ENCODE data around the gene EMSY. TPM values are rescaled to one million over a fixed set of nuclear protein-coding genes. Genes with fewer than 3 reads are reported as not detected.

The EMSY gene
- total and polyA plus RNA-seq, 2 of the 8 experiments (the other 6 are each of a cell fraction or from before 2014, with no cell fraction given): 29.6 to 34.6 TPM

GRCh38 chr11:76493626-76494539, 49.1 kb downstream of the EMSY start:
- Histone ChIP-seq H2BK20ac (ENCODE audit: low read length) (no peak overlapping the region), H2BK15ac (ENCODE audit: low read length) (no peak overlapping the region), H3K9ac (replicated peaks in 1 of 4; ENCODE audit: extremely low read depth in 1 of 4, low read depth in 3 of 4, low read length in 3 of 4) (no peak overlapping the region), H2BK12ac (ENCODE audit: low read depth, low read length) (no peak overlapping the region), H4K91ac (replicated peaks; ENCODE audit: insufficient read length, low read length) (no peak overlapping the region), H3K4ac (replicated peaks; ENCODE audit: insufficient read length, low read depth, low read length) (no peak overlapping the region), H2AK5ac (ENCODE audit: low read depth, low read length) (no peak overlapping the region), H3K27me3 (replicated peaks in 1 of 4; ENCODE audit: control insufficient read depth in 3 of 4, extremely low read depth in 1 of 4, insufficient read depth in 3 of 4, low read length in 3 of 4) (no peaks in the 10 kb centered on the region), H3K79me2 (ENCODE audit: control insufficient read depth in 1 of 2, insufficient read depth in 2 of 2, low read length in 2 of 2) (peaks cover 0 to 5% of the 10 kb centered on the region in 2 experiments; a peak in 2 of 4 replicates), H3K56ac (replicated peaks; ENCODE audit: insufficient read length, low read depth, low read length) (no peak overlapping the region), H2BK120ac (replicated peaks; ENCODE audit: low read depth, low read length) (no peak overlapping the region), H3K36me3 (ENCODE audit: control insufficient read depth in 2 of 4, insufficient read depth in 4 of 4, low read length in 3 of 4) (peaks cover 3 to 18% (median 5%) of the 10 kb centered on the region in 4 experiments; a peak in 6 of 8 replicates), H3K23me2 (ENCODE audit: low read depth, low read length) (no peaks in the 10 kb centered on the region), H2BK5ac (ENCODE audit: low read depth, low read length) (no peak overlapping the region), H4K5ac (ENCODE audit: insufficient read length, low read depth, low read length) (no peak overlapping the region), H3K18ac (ENCODE audit: extremely low read depth, low read length) (no peak overlapping the region), H3K4me2 (ENCODE audit: insufficient read depth in 1 of 2, low read depth in 2 of 2, low read length in 2 of 2) (no peak overlapping the region), H4K8ac (ENCODE audit: extremely low read depth, insufficient read depth, low read length) (no peak overlapping the region), H2AFZ (ENCODE audit: low read length) (no peak overlapping the region), H3K79me1 (ENCODE audit: low read depth, low read length) (no peaks in the 10 kb centered on the region), H4K20me1 (replicated peaks in 1 of 2; ENCODE audit: control insufficient read depth in 1 of 2, insufficient read depth in 2 of 2, low read length in 2 of 2) (peaks cover 0 to 4% of the 10 kb centered on the region in 2 experiments), H3K4me1 (replicated peaks in 1 of 4; ENCODE audit: control insufficient read depth in 3 of 4, insufficient read depth in 4 of 4, low read length in 3 of 4) (no peaks in the 10 kb centered on the region), H3K14ac (ENCODE audit: insufficient read length) (no peak overlapping the region), H3K9me3 (ENCODE audit: insufficient read depth in 2 of 2, low read depth in 1 of 2, low read length in 1 of 2) (no peaks in the 10 kb centered on the region), H3K27ac (ENCODE audit: low read depth, low read length) (no peak overlapping the region), H3K23ac (ENCODE audit: insufficient read length) (no peak overlapping the region), H3K4me3 (ENCODE audit: extremely low read depth in 1 of 4, insufficient read depth in 2 of 4, low read depth in 3 of 4, low read length in 4 of 4) (no peak overlapping the region)
- TF ChIP-seq, protein P1, sequence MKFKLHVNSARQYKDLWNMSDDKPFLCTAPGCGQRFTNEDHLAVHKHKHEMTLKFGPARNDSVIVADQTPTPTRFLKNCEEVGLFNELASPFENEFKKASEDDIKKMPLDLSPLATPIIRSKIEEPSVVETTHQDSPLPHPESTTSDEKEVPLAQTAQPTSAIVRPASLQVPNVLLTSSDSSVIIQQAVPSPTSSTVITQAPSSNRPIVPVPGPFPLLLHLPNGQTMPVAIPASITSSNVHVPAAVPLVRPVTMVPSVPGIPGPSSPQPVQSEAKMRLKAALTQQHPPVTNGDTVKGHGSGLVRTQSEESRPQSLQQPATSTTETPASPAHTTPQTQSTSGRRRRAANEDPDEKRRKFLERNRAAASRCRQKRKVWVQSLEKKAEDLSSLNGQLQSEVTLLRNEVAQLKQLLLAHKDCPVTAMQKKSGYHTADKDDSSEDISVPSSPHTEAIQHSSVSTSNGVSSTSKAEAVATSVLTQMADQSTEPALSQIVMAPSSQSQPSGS (IDR thresholded peaks at IDR 0.05; ENCODE audit: low read length): no peak
- ChIA-PET CTCF (ENCODE audit: partially characterized antibody) (interaction anchor here (0.7 to 1.5 kb wide), 5 partner anchors 9 to 293 kb away, joined by 3 to 4 read pairs (median 3); no protein-coding TSS in a partner anchor), POLR2A (ENCODE audit: partially characterized antibody) (interaction anchor here (0.8 to 1.2 kb wide), 3 partner anchors 9 to 106 kb away, joined by 3 to 4 read pairs (median 3); no protein-coding TSS in a partner anchor)
- FAIRE-seq (no peak), DNase-seq (ENCODE audit: low read depth in 1 of 2, low spot score in 2 of 2) (no peak)
- 92% methylated on average over 25 of the region's 25 CpGs; no CpG with 5 or more reads in 1 of the 2 experiments for WGBS, 2 experiments (ENCODE audit: extremely low coverage in 1 of 2, insufficient coverage in 1 of 2, insufficient read length in 1 of 2, insufficient replicate concordance in 2 of 2, low coverage in 1 of 2, low lambda C conversion rate in 2 of 2, missing lambda C conversion rate in 1 of 2)
